Measurements from ENCODE around the gene CMSS1. TPM values are rescaled to one million over a fixed set of nuclear protein-coding genes. Genes with fewer than 3 reads are reported as not detected.

The CMSS1 gene
- total and polyA plus RNA-seq, 2 of the 13 experiments (the other 11 are each of a cell fraction or from before 2014, with no cell fraction given), result 6.4 to 48.7 TPM

- in situ Hi-C loops (cut with HindIII; ENCODE audit: extremely low pct_ligation_motif_present, low pct_unique_long_range_greater_than_20kb) (no loop called here), intact Hi-C loops (cut with micrococcal nuclease; ENCODE audit: unreplicated experiment) (no loop called here)
- peaks cover 53% of the 10 kb centered on the region for H3K4me1 ChIP-seq (ENCODE audit: insufficient read depth, low read length)
- POLR2A ChIA-PET, result interaction anchor here (0.6 to 2.4 kb wide), 4 partner anchors 19 to 181 kb away, joined by 3 to 18 read pairs (median 6); no protein-coding TSS in a partner anchor
- WGBS (ENCODE audit: low lambda C conversion rate), result 44% methylated on average over 2 of the region's 2 CpGs
- DNase-seq (ENCODE audit: low spot score), result peak; percentile 82
- H3K79me2 ChIP-seq (ENCODE audit: insufficient read depth, low read length), result peaks cover 4% of the 10 kb centered on the region
- H3K9ac ChIP-seq (ENCODE audit: insufficient read depth, low read depth, low read length), result peak overlapping the region; percentile 18; the same call in 1 of the 2 replicates
- peak overlapping the region; percentile 44 for H3K27ac ChIP-seq (ENCODE audit: extremely low read length, insufficient read depth, low read length)
- peak; percentile 94 for ATAC-seq
- no peak overlapping the region for H3K4me3 ChIP-seq (replicated peaks in 1 of 3; ENCODE audit: insufficient read depth in 1 of 3, low read depth in 2 of 3, low read length in 3 of 3)
- no TSS peak for BruUV-seq (replicated peaks)
- no peaks in the 10 kb centered on the region for H4K20me1 ChIP-seq (ENCODE audit: insufficient read depth, low read length)
- H2AFZ ChIP-seq (ENCODE audit: low read length), result peak overlapping the region; percentile 15
- H3K4me2 ChIP-seq (ENCODE audit: low read depth, low read length), result no peak overlapping the region
- peak; percentile 61 for FAIRE-seq
- no peaks in the 10 kb centered on the region for H3K27me3 ChIP-seq (ENCODE audit: control insufficient read depth in 1 of 2, insufficient read depth in 2 of 2, low read length in 2 of 2)
- H3K9me3 ChIP-seq (ENCODE audit: low read length), result no peaks in the 10 kb centered on the region
- CTCF ChIA-PET (ENCODE audit: low intra/inter-chr PET ratio, low total read pairs), result no interaction called here
- H3K36me3 ChIP-seq (replicated peaks in 1 of 2; ENCODE audit: control insufficient read depth in 1 of 2, insufficient read depth in 2 of 2, low read length in 2 of 2), result no peaks in the 10 kb centered on the region
- TF ChIP-seq ZNF569 (CRISPR knock-in tag; IDR thresholded peaks at IDR 0.05; ENCODE audit: borderline replicate concordance) (no peak), CENPBD1 (CRISPR knock-in tag; IDR thresholded peaks at IDR 0.05; ENCODE audit: borderline replicate concordance, low read depth) (no peak), NFKB2 (CRISPR knock-in tag; IDR thresholded peaks at IDR 0.05; ENCODE audit: borderline replicate concordance) (no peak), TEAD3 (CRISPR knock-in tag; optimal IDR thresholded peaks at IDR 0.05; ENCODE audit: borderline replicate concordance) (no peak), ZNF609 (CRISPR knock-in tag; IDR thresholded peaks at IDR 0.05; ENCODE audit: borderline replicate concordance) (peak; percentile 26; the same call in 1 of the 2 replicates), ZGPAT (CRISPR knock-in tag; IDR thresholded peaks at IDR 0.05) (no peak), SRY (CRISPR knock-in tag; IDR thresholded peaks at IDR 0.05) (no peak), NFKBIZ (CRISPR knock-in tag; IDR thresholded peaks at IDR 0.05) (no peak), TOE1 (CRISPR knock-in tag; IDR thresholded peaks at IDR 0.05) (no peak), ZNF34 (CRISPR knock-in tag; IDR thresholded peaks at IDR 0.05; ENCODE audit: borderline replicate concordance) (no peak), GFI1 (CRISPR knock-in tag; IDR thresholded peaks at IDR 0.05; ENCODE audit: borderline replicate concordance) (peak; percentile 99), PAF1 (CRISPR knock-in tag; IDR thresholded peaks at IDR 0.05) (no peak), NCOA2 (CRISPR knock-in tag; IDR thresholded peaks at IDR 0.05) (no peak), HOXA3 (CRISPR knock-in tag; IDR thresholded peaks at IDR 0.05) (no peak), CAMTA2 (CRISPR knock-in tag; IDR thresholded peaks at IDR 0.05; ENCODE audit: borderline replicate concordance) (no peak), ARNT2 (CRISPR knock-in tag; IDR thresholded peaks at IDR 0.05; ENCODE audit: low read depth) (no peak), ZNF577 (CRISPR knock-in tag; IDR thresholded peaks at IDR 0.05; ENCODE audit: borderline replicate concordance, low read depth) (no peak)
Observed at GRCh38 chr3:99895703-99896441, 78.2 kb downstream of the CMSS1 start.

All from HepG2 (cell line).